ENCODE data around the gene HES6. TPM values are rescaled to one million over a fixed set of nuclear protein-coding genes. Genes with fewer than 3 reads are reported as not detected.

Gene HES6
- total RNA-seq, 6 donors from 2014 or later: 5.2 to 15.8 (median 9.4) TPM

GRCh38 chr2:238259061-238260020 is 19.5 kb upstream of the HES6 start:
- no peak for ATAC-seq (ENCODE audit: low FRiP score in 2 of 2)
- no peaks in the 10 kb centered on the region for H3K27me3 ChIP-seq
- WGBS, 2 donors: 90 to 92% methylated on average over 14 to 21 of the region's 21 CpGs

GRCh38 chr2:238257786-238258700 is 18.2 kb upstream of the HES6 start:
- no peak for TF ChIP-seq POLR2A (IDR thresholded peaks at IDR 0.05)
- no peak for TF ChIP-seq POLR2AphosphoS5 (IDR thresholded peaks at IDR 0.05)
- TF ChIP-seq EP300 (IDR thresholded peaks at IDR 0.05): no peak
- no peak for TF ChIP-seq CTCF (IDR thresholded peaks at IDR 0.05)
- ATAC-seq (ENCODE audit: low FRiP score in 2 of 2) (no peak), DNase-seq (peak in 1 of 2 donors; percentile 46)
- Histone ChIP-seq H3K36me3 (peaks cover 0 to 97% (median 58%) of the 10 kb centered on the region in 4 donors), H3K9me3 (no peaks in the 10 kb centered on the region), H3K4me3 (no peak overlapping the region), H3K27ac (no peak overlapping the region), H3K27me3 (no peaks in the 10 kb centered on the region), H3K4me1 (peaks cover 13 to 26% (median 20%) of the 10 kb centered on the region in 4 donors)
- 93 to 97% methylated on average over 12 to 15 of the region's 15 CpGs for WGBS, 2 donors

More at GRCh38 chr2:238259061-238260020, 19.5 kb upstream of the HES6 start:
- peaks cover 26 to 37% (median 33%) of the 10 kb centered on the region in 4 donors for H3K4me1 ChIP-seq
- no peak overlapping the region for H3K4me3 ChIP-seq
- H3K27ac ChIP-seq: no peak overlapping the region
- TF ChIP-seq POLR2AphosphoS5 (IDR thresholded peaks at IDR 0.05): no peak
- no peak for TF ChIP-seq EP300 (IDR thresholded peaks at IDR 0.05)
- no peak for TF ChIP-seq CTCF (IDR thresholded peaks at IDR 0.05)
- no peak for TF ChIP-seq POLR2A (IDR thresholded peaks at IDR 0.05)
- peaks cover 0 to 88% (median 46%) of the 10 kb centered on the region in 4 donors for H3K36me3 ChIP-seq
- peak in 1 of 2 donors; percentile 66 for DNase-seq
- H3K9me3 ChIP-seq: no peaks in the 10 kb centered on the region

- WGBS, 2 donors: 38 to 62% methylated on average over 6 to 18 of the region's 18 CpGs
- TF ChIP-seq CTCF (IDR thresholded peaks at IDR 0.05) (peak; percentile 74 to 90 (median 79)), EP300 (IDR thresholded peaks at IDR 0.05) (no peak), POLR2AphosphoS5 (IDR thresholded peaks at IDR 0.05) (no peak), POLR2A (IDR thresholded peaks at IDR 0.05) (no peak)
- Histone ChIP-seq H3K9me3 (no peaks in the 10 kb centered on the region), H3K27me3 (no peaks in the 10 kb centered on the region), H3K36me3 (peaks cover 0 to 98% (median 66%) of the 10 kb centered on the region in 4 donors), H3K4me3 (no peak overlapping the region), H3K4me1 (peaks cover 3 to 14% (median 9%) of the 10 kb centered on the region in 4 donors), H3K27ac (no peak overlapping the region)
- ATAC-seq (ENCODE audit: low FRiP score in 2 of 2) (peak; percentile 67 to 91), DNase-seq (peak in 1 of 2 donors; percentile 92)
Measured at GRCh38 chr2:238256594-238257104, 16.8 kb upstream of the HES6 start.

- Histone ChIP-seq H3K4me3 (no peak overlapping the region), H3K27me3 (no peaks in the 10 kb centered on the region), H3K4me1 (peaks cover 3 to 10% (median 5%) of the 10 kb centered on the region in 4 donors), H3K9me3 (no peaks in the 10 kb centered on the region), H3K36me3 (peaks cover 0 to 98% (median 65%) of the 10 kb centered on the region in 4 donors), H3K27ac (no peak overlapping the region)
- no peak for DNase-seq
- 90 to 96% methylated on average over 6 of the region's 6 CpGs for WGBS, 2 donors
- TF ChIP-seq EP300 (IDR thresholded peaks at IDR 0.05): no peak
- TF ChIP-seq POLR2AphosphoS5 (IDR thresholded peaks at IDR 0.05): no peak
- no peak for TF ChIP-seq POLR2A (IDR thresholded peaks at IDR 0.05)
- no peak for TF ChIP-seq CTCF (IDR thresholded peaks at IDR 0.05)
- ATAC-seq (ENCODE audit: low FRiP score in 2 of 2): no peak
Measured at GRCh38 chr2:238256111-238256510, 16.3 kb upstream of the HES6 start.

All from upper lobe of left lung (tissue), 6 donors.